Karpas-422 (cell line): ENCODE measurements around the gene IGDCC3. TPM values are rescaled to one million over a fixed set of nuclear protein-coding genes. Genes with fewer than 3 reads are reported as not detected.

Source experiments
- DNase-seq: peaks from one replicate; pipeline ENCODE4 v3.0.0-alpha.2; 2015
- H2AFZ ChIP-seq: fragments of 200-600 bp; sonication (generic); 2 replicates; pipeline ENCODE4 v1.6.1; 2014; ENCODE audit warnings: antibody characterized with exemption, low read length, mixed read lengths
- H3K27ac ChIP-seq: fragments of 200-600 bp; sonication (generic); 2 replicates; pipeline ENCODE4 v1.5.1; 2014; ENCODE audit warnings: mild to moderate bottlenecking, low read length, moderate library complexity
- H3K27me3 ChIP-seq: fragments of 200-600 bp; sonication (generic); 2 replicates; pipeline ENCODE4 v1.6.1; 2014; ENCODE audit warnings: low read length, mixed read lengths
- H3K36me3 ChIP-seq: fragments of 200-600 bp; sonication (generic); 2 replicates; pipeline ENCODE4 v1.6.1; 2014; ENCODE audit warnings: low read length, mixed read lengths; ENCODE audit not compliant: insufficient read depth
- H3K4me1 ChIP-seq: fragments of 200-600 bp; sonication (generic); 2 replicates; pipeline ENCODE4 v1.6.1; 2014; ENCODE audit warnings: mild to moderate bottlenecking, low read length, mixed read lengths
- H3K4me2 ChIP-seq: fragments of 200-600 bp; sonication (generic); 2 replicates; pipeline ENCODE4 v1.6.1; 2014; ENCODE audit warnings: low read length, low read depth, mild to moderate bottlenecking; ENCODE audit not compliant: poor library complexity, severe bottlenecking
- H3K4me3 ChIP-seq: fragments of 200-600 bp; sonication (generic); 2 replicates; pipeline ENCODE4 v1.5.1; 2014; ENCODE audit warnings: mild to moderate bottlenecking, antibody characterized with exemption, low read length, mixed read lengths
- H3K79me2 ChIP-seq: fragments of 200-600 bp; sonication (generic); 2 replicates; pipeline ENCODE4 v1.6.1; 2014; ENCODE audit warnings: mild to moderate bottlenecking, low read length, mixed read lengths
- H3K9ac ChIP-seq: fragments of 200-600 bp; sonication (generic); 2 replicates; pipeline ENCODE4 v1.6.0; 2014; ENCODE audit warnings: low read length
- H3K9me2 ChIP-seq: fragments of 200-600 bp; sonication (generic), shearing (Covaris generic); replicated peaks from 2 replicates; pipeline ENCODE4 v1.6.0; 2014; ENCODE audit warnings: mild to moderate bottlenecking, low read length, moderate library complexity; ENCODE audit not compliant: insufficient read depth
- H3K9me3 ChIP-seq: fragments of 300-700, 200-600 bp; sonication (generic); 2 replicates; pipeline ENCODE4 v1.6.1; 2014; ENCODE audit warnings: low read length, mixed read lengths
- H4K20me1 ChIP-seq: fragments of 200-600 bp; sonication (generic); 2 replicates; pipeline ENCODE4 v1.6.1; 2014; ENCODE audit warnings: mild to moderate bottlenecking, antibody characterized with exemption, low read length, low read depth; ENCODE audit not compliant: insufficient read depth
- total RNA-seq: library from RNA; depleted of rRNA; stranded (reverse); fragments of >200 nt; shearing (Covaris generic); gene quantifications from 2 replicates; pipeline ENCODE4 v1.2.3, GENCODE V29; 2014; ENCODE audit warnings: low replicate concordance

IGDCC3 gene
- total RNA-seq, 1 experiment from 2014 or later: not detected

DNA sequence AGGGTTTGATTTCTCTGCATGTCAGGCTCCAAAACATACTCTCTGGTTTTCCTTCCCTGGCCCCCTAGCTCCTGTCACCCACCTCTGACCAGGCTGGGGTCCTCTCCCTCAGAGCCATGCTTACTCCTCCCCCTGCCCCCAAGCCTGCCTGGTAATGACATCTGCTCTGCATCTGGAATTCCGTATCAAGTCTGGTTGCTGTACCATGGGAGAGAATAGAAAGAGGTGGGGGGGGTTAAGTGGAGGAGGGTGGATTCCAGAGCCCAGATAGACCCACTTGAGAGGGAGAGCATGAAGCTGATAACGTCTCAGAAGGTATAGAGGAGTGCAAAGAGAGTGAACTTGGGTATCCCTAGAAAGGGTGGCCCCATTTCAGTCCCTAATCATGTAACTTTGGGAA lies 40.8 kb upstream of the IGDCC3 start:
- H3K9me2 ChIP-seq: no peaks in the 10 kb centered on the region
- no peaks in the 10 kb centered on the region for H3K9me3 ChIP-seq
- no peak overlapping the region for H3K4me2 ChIP-seq
- no peak overlapping the region for H3K9ac ChIP-seq
- H2AFZ ChIP-seq: no peak overlapping the region
- no peak overlapping the region for H3K27ac ChIP-seq
- no peaks in the 10 kb centered on the region for H3K27me3 ChIP-seq
- no peak overlapping the region for H3K4me3 ChIP-seq
- no peaks in the 10 kb centered on the region for H3K36me3 ChIP-seq
- H3K4me1 ChIP-seq: no peaks in the 10 kb centered on the region
- no peaks in the 10 kb centered on the region for H4K20me1 ChIP-seq
- H3K79me2 ChIP-seq: no peaks in the 10 kb centered on the region
- DNase-seq: no peak

DNA sequence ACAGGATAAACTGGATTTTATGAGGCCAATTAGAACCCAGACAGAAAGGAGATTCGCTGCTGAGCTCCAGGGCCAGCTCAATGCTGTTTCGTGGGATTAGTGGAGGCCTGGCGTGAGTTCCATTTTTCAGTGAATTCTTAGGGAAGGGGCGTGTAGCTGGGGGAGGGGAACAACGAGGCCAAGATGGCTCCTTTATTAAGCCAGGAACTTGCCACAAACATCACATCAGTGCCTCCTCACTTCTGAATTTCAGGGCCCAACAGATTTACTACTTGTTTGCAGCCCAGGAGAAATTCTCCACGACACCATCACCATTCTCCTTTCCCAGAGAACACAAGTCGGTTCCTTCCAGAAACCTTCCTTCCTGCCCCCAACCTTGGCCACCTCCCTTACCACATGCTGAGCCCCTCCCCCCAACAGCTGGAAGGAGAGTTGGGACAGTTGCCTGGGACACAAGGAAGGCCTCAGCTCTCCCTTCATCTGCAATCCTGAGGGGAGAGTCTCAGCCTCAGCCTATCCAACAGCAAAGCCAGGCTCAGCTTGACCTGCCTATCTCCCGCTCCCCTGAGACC lies 39.1 kb upstream of the IGDCC3 start:
- no peaks in the 10 kb centered on the region for H3K79me2 ChIP-seq
- no peak overlapping the region for H3K27ac ChIP-seq
- no peaks in the 10 kb centered on the region for H3K9me2 ChIP-seq
- no peak overlapping the region for H2AFZ ChIP-seq
- no peaks in the 10 kb centered on the region for H3K4me1 ChIP-seq
- H3K9me3 ChIP-seq: no peaks in the 10 kb centered on the region
- no peak overlapping the region for H3K4me3 ChIP-seq
- no peaks in the 10 kb centered on the region for H3K36me3 ChIP-seq
- no peak overlapping the region for H3K4me2 ChIP-seq
- DNase-seq: no peak
- H4K20me1 ChIP-seq: no peaks in the 10 kb centered on the region
- no peaks in the 10 kb centered on the region for H3K27me3 ChIP-seq
- H3K9ac ChIP-seq: no peak overlapping the region

DNA sequence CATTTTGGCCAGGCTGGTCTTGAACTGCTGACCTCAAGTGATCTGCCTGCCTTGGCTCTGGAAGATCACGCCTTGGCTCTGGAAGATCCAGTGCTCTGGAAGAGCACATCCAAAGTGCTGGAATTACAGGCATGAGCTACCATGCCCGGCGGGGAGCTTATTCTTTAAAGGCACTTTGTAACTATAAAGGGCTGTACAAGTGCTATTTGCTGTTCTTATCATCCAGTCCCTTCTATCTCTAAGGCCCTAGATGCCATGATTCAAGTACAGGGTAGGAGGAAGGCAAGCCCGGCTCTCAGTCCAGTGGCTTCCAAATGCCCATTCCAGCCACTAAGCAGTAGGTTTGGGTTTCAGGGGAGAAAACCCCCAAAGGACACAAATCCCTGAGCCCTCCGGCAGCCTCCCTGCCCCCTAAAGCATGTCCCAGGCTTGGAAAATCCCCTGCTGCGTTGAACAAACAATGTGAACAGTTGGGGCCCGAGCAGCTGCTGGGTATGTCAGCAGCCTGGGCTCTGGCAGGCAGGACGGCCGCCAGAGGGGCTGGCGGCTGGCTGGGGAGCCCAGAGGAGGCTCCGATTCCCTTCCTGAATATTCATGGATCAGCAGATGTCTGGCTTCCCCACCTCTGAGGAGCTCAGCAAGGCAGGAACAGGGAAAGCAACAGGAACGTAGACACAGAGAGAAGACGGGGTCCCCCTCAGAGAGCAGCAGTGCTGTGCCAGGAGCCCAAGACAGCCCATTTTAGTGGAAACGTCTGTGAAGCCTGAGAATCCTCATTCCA lies 37.2 kb upstream of the IGDCC3 start:
- H3K36me3 ChIP-seq: no peaks in the 10 kb centered on the region
- no peaks in the 10 kb centered on the region for H4K20me1 ChIP-seq
- no peak overlapping the region for H3K9ac ChIP-seq
- H3K9me2 ChIP-seq: no peaks in the 10 kb centered on the region
- H3K79me2 ChIP-seq: no peaks in the 10 kb centered on the region
- no peaks in the 10 kb centered on the region for H3K9me3 ChIP-seq
- no peaks in the 10 kb centered on the region for H3K27me3 ChIP-seq
- H2AFZ ChIP-seq: no peak overlapping the region
- DNase-seq: no peak
- no peaks in the 10 kb centered on the region for H3K4me1 ChIP-seq
- H3K27ac ChIP-seq: no peak overlapping the region
- H3K4me3 ChIP-seq: no peak overlapping the region
- H3K4me2 ChIP-seq: no peak overlapping the region

GRCh38 chr15:65413760-65414144 lies 36.0 kb upstream of the IGDCC3 start:
- Histone ChIP-seq H4K20me1 (no peaks in the 10 kb centered on the region), H3K9me2 (no peaks in the 10 kb centered on the region), H3K4me2 (no peak overlapping the region), H3K9me3 (no peaks in the 10 kb centered on the region), H3K36me3 (no peaks in the 10 kb centered on the region), H2AFZ (no peak overlapping the region), H3K9ac (no peak overlapping the region), H3K27ac (no peak overlapping the region), H3K27me3 (no peaks in the 10 kb centered on the region), H3K79me2 (no peaks in the 10 kb centered on the region), H3K4me3 (no peak overlapping the region), H3K4me1 (peaks cover 12% of the 10 kb centered on the region)
- no peak for DNase-seq

- Histone ChIP-seq H3K27me3 (no peaks in the 10 kb centered on the region), H4K20me1 (no peaks in the 10 kb centered on the region), H3K9me2 (no peaks in the 10 kb centered on the region)
These were observed 35.4 kb upstream of the IGDCC3 start for GRCh38 chr15:65413051-65413759.

GRCh38 chr15:65412556-65412955 lies 34.8 kb upstream of the IGDCC3 start:
- no peak overlapping the region for H3K9ac ChIP-seq
- no peaks in the 10 kb centered on the region for H3K9me2 ChIP-seq
- no peak overlapping the region for H3K4me2 ChIP-seq
- H3K4me1 ChIP-seq: peaks cover 19% of the 10 kb centered on the region
- DNase-seq: no peak
- no peaks in the 10 kb centered on the region for H3K27me3 ChIP-seq
- no peaks in the 10 kb centered on the region for H3K79me2 ChIP-seq
- H3K9me3 ChIP-seq: no peaks in the 10 kb centered on the region
- no peaks in the 10 kb centered on the region for H4K20me1 ChIP-seq
- H3K36me3 ChIP-seq: no peaks in the 10 kb centered on the region
- H3K27ac ChIP-seq: no peak overlapping the region
- H2AFZ ChIP-seq: no peak overlapping the region
- H3K4me3 ChIP-seq: no peak overlapping the region

More at GRCh38 chr15:65413051-65413759, 35.4 kb upstream of the IGDCC3 start:
- Histone ChIP-seq H3K9me3 (no peaks in the 10 kb centered on the region), H3K4me2 (no peak overlapping the region), H2AFZ (no peak overlapping the region), H3K27ac (no peak overlapping the region), H3K9ac (no peak overlapping the region), H3K4me1 (peaks cover 18% of the 10 kb centered on the region), H3K36me3 (no peaks in the 10 kb centered on the region), H3K4me3 (no peak overlapping the region), H3K79me2 (no peaks in the 10 kb centered on the region)
- DNase-seq: no peak

DNA sequence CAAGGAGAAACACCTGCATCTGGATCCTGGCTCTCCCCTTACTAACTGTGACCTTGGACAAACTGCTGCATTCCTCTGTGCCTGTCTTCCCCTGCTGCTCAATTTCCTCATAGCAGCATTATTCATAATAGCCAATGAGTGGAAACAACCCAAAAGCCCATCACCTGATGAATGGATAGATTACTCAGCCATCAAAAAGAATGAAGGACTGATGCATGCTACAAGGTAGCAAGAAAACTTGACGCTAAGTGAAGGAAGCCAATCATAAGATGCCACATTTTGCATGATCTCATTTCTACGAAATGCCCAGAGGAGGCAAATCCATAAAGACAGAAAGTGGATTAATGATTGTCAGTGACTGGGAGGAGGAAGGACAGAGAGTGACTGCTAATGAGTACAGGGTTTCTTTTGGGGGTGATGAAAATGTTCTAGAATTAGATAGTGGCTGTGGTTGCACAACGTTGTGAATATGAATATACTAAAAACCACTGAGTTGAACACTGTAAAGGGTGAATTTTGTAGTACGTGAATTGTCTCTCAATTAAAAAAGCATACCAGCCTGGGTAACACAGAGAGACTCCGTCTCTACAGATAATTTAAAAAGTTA lies 33.8 kb upstream of the IGDCC3 start:
- H2AFZ ChIP-seq: no peak overlapping the region
- no peaks in the 10 kb centered on the region for H4K20me1 ChIP-seq
- no peaks in the 10 kb centered on the region for H3K36me3 ChIP-seq
- DNase-seq: no peak
- H3K9ac ChIP-seq: no peak overlapping the region
- peaks cover 19% of the 10 kb centered on the region for H3K4me1 ChIP-seq
- H3K4me2 ChIP-seq: no peak overlapping the region
- H3K79me2 ChIP-seq: no peaks in the 10 kb centered on the region
- H3K9me3 ChIP-seq: no peaks in the 10 kb centered on the region
- H3K27me3 ChIP-seq: no peaks in the 10 kb centered on the region
- H3K9me2 ChIP-seq: no peaks in the 10 kb centered on the region
- no peak overlapping the region for H3K27ac ChIP-seq
- H3K4me3 ChIP-seq: no peak overlapping the region

GRCh38 chr15:65410972-65411371 lies 33.2 kb upstream of the IGDCC3 start:
- H3K79me2 ChIP-seq: no peaks in the 10 kb centered on the region
- no peak for DNase-seq
- H3K4me1 ChIP-seq: peaks cover 19% of the 10 kb centered on the region
- no peak overlapping the region for H3K27ac ChIP-seq
- no peak overlapping the region for H3K4me2 ChIP-seq
- no peaks in the 10 kb centered on the region for H3K9me2 ChIP-seq
- H3K27me3 ChIP-seq: no peaks in the 10 kb centered on the region
- H3K9me3 ChIP-seq: no peaks in the 10 kb centered on the region
- no peaks in the 10 kb centered on the region for H4K20me1 ChIP-seq
- no peaks in the 10 kb centered on the region for H3K36me3 ChIP-seq
- no peak overlapping the region for H3K9ac ChIP-seq
- H3K4me3 ChIP-seq: no peak overlapping the region
- no peak overlapping the region for H2AFZ ChIP-seq
